HFFc6 (cell line): ENCODE data around the gene ITLN2. TPM values are rescaled to one million over a fixed set of nuclear protein-coding genes. Genes with fewer than 3 reads are reported as not detected.
"Not testable (repeated sequence)": the region's sequence is repeated elsewhere in the genome, so short reads cannot be mapped to it uniquely, and the experiment has no call there.

Experiments
- DNase-seq: peaks from one replicate; pipeline ENCODE4 v3.0.0-alpha.2; 2018
- H3K27ac Mint-ChIP-seq: 2 replicates; pipeline ENCODE4 v1.8.0; 2020; ENCODE audit warnings: mild to moderate bottlenecking, mixed read lengths
- H3K27me3 Mint-ChIP-seq: 2 replicates; pipeline ENCODE4 v1.8.0; 2021; ENCODE audit warnings: mild to moderate bottlenecking, moderate library complexity, mixed read lengths; ENCODE audit not compliant: insufficient read depth
- H3K36me3 Mint-ChIP-seq: 2 replicates; pipeline ENCODE4 v1.8.0; 2021; ENCODE audit warnings: low read depth, mixed read lengths
- H3K4me1 Mint-ChIP-seq: 2 replicates; pipeline ENCODE4 v1.8.0; 2020; ENCODE audit warnings: low read depth, mixed read lengths
- H3K4me3 Mint-ChIP-seq: 2 replicates; pipeline ENCODE4 v1.8.0; 2020; ENCODE audit warnings: mild to moderate bottlenecking, moderate library complexity, mixed read lengths
- H3K9me3 Mint-ChIP-seq: 2 replicates; pipeline ENCODE4 v1.8.0; 2020; ENCODE audit warnings: mild to moderate bottlenecking, mixed read lengths
- CTCF ChIP-seq: fragments of 200-600 bp; sonication (generic); IDR thresholded peaks from 2 replicates; pipeline ENCODE4 v1.5.0; 2021; ENCODE audit warnings: antibody characterized with exemption, mild to moderate bottlenecking
- total RNA-seq, 6 experiments: library from RNA; stranded (reverse); fragmentation: NEBNext Ultra II Directional; extraction: Animal tissue kit (Norgen Biotek cat#: 25700); gene quantifications; 2 replicates in 1 of 6; 3 replicates in 5 of 6; pipeline ENCODE4 v1.2.3, GENCODE V29; 2021

The ITLN2 gene
- total RNA-seq, 6 experiments from 2014 or later = not detected

GRCh38 chr1:160907976-160908375 is 46.6 kb downstream of the ITLN2 start:
- Mint-ChIP-seq H3K4me3 (no peak overlapping the region), H3K9me3 (no peaks in the 10 kb centered on the region), H3K36me3 (no peaks in the 10 kb centered on the region), H3K4me1 (no peaks in the 10 kb centered on the region), H3K27me3 (peaks cover 11% of the 10 kb centered on the region), H3K27ac (no peak overlapping the region)
- no peak for DNase-seq
- no peak for TF ChIP-seq CTCF

- TF ChIP-seq CTCF = no peak
- DNase-seq = no peak
- H3K9me3 Mint-ChIP-seq = no peaks in the 10 kb centered on the region
- H3K4me3 Mint-ChIP-seq = no peak overlapping the region
- H3K27me3 Mint-ChIP-seq = peaks cover 15% of the 10 kb centered on the region
- H3K27ac Mint-ChIP-seq = no peak overlapping the region
- no peaks in the 10 kb centered on the region for H3K36me3 Mint-ChIP-seq
- H3K4me1 Mint-ChIP-seq = no peaks in the 10 kb centered on the region
Measured at GRCh38 chr1:160905617-160905989, 49.0 kb downstream of the ITLN2 start.

- no peak for TF ChIP-seq CTCF
- H3K27me3 Mint-ChIP-seq = peaks cover 15% of the 10 kb centered on the region
Measured at GRCh38 chr1:160904783-160905616, 49.6 kb downstream of the ITLN2 start.

GRCh38 chr1:160902251-160902650 is 52.4 kb downstream of the ITLN2 start:
- not testable (repeated sequence) for H3K9me3 Mint-ChIP-seq, H3K36me3 Mint-ChIP-seq, DNase-seq, H3K27ac Mint-ChIP-seq, H3K4me1 Mint-ChIP-seq, H3K4me3 Mint-ChIP-seq
- H3K27me3 Mint-ChIP-seq = peaks cover 12% of the 10 kb centered on the region

More at GRCh38 chr1:160904783-160905616, 49.6 kb downstream of the ITLN2 start:
- Mint-ChIP-seq H3K27ac (no peak overlapping the region), H3K4me3 (no peak overlapping the region), H3K4me1 (no peaks in the 10 kb centered on the region), H3K9me3 (no peaks in the 10 kb centered on the region), H3K36me3 (no peaks in the 10 kb centered on the region)
- no peak for DNase-seq

GRCh38 chr1:160901768-160902167 is 52.8 kb downstream of the ITLN2 start:
- H3K4me3 Mint-ChIP-seq = no peak overlapping the region
- H3K27me3 Mint-ChIP-seq = peaks cover 9% of the 10 kb centered on the region
- no peaks in the 10 kb centered on the region for H3K9me3 Mint-ChIP-seq
- no peak for DNase-seq
- H3K4me1 Mint-ChIP-seq = no peaks in the 10 kb centered on the region
- no peak for TF ChIP-seq CTCF
- H3K27ac Mint-ChIP-seq = no peak overlapping the region
- H3K36me3 Mint-ChIP-seq = no peaks in the 10 kb centered on the region

GRCh38 chr1:160900683-160901082 is 53.9 kb downstream of the ITLN2 start:
- H3K27me3 Mint-ChIP-seq, H3K9me3 Mint-ChIP-seq, DNase-seq, H3K36me3 Mint-ChIP-seq, H3K4me1 Mint-ChIP-seq, H3K27ac Mint-ChIP-seq, H3K4me3 Mint-ChIP-seq: not testable (repeated sequence)

Other genes starting within 250 kb of the ITLN2 start
- gene CD48, start 243.0 kb downstream of the ITLN2 start, total RNA-seq = not detected
- not detected for gene SLAMF7, start 215.6 kb downstream of the ITLN2 start, total RNA-seq
- gene LY9, start 158.6 kb downstream of the ITLN2 start, total RNA-seq = not detected
- not detected for gene CD244, start 91.9 kb downstream of the ITLN2 start, total RNA-seq
- gene ITLN1, start 69.6 kb downstream of the ITLN2 start, total RNA-seq = not detected
- gene F11R, start 66.3 kb upstream of the ITLN2 start, total RNA-seq = under 1 TPM in 4 of 6 experiments, not detected in 2; 0.05 to 0.38 (median 0.14) TPM
- gene TSTD1, start 84.2 kb upstream of the ITLN2 start, total RNA-seq = not detected
- 10 to 100 TPM; 31.2 to 38.0 (median 33.4) TPM for gene USF1, start 91.2 kb upstream of the ITLN2 start, total RNA-seq
- not detected for gene ARHGAP30, start 115.1 kb upstream of the ITLN2 start, total RNA-seq
- under 1 TPM in 2 of 6 experiments, not detected in 4; 0.09 to 0.14 TPM for gene NECTIN4, start 134.7 kb upstream of the ITLN2 start, total RNA-seq
- 1 to 10 TPM; 1.3 to 2.7 (median 2.1) TPM for gene KLHDC9, start 143.6 kb upstream of the ITLN2 start, total RNA-seq
- gene PFDN2, start 163.2 kb upstream of the ITLN2 start, total RNA-seq = 100 to 1,000 TPM in 2 of 6 experiments, 10 to 100 TPM in 4; 77.4 to 114 (median 92.8) TPM
- 10 to 100 TPM; 26.2 to 35.1 (median 32.5) TPM for gene NIT1, start 163.3 kb upstream of the ITLN2 start, total RNA-seq
- gene DEDD, start 177.9 kb upstream of the ITLN2 start, total RNA-seq = 10 to 100 TPM; 29.8 to 39.2 (median 36.0) TPM
- gene UFC1, start 199.2 kb upstream of the ITLN2 start, total RNA-seq = 10 to 100 TPM; 83.8 to 92.6 (median 85.1) TPM
- 10 to 100 TPM; 16.6 to 18.9 (median 17.2) TPM for gene USP21, start 204.7 kb upstream of the ITLN2 start, total RNA-seq
- 10 to 100 TPM; 11.8 to 15.2 (median 13.5) TPM for gene PPOX, start 211.6 kb upstream of the ITLN2 start, total RNA-seq
- gene B4GALT3, start 222.7 kb upstream of the ITLN2 start, total RNA-seq = 10 to 100 TPM; 31.0 to 38.2 (median 35.4) TPM
- 1 to 10 TPM; 3.4 to 8.3 (median 6.5) TPM for gene ADAMTS4, start 244.2 kb upstream of the ITLN2 start, total RNA-seq
- gene NDUFS2, start 247.6 kb upstream of the ITLN2 start, total RNA-seq = 10 to 100 TPM; 81.5 to 90.8 (median 85.8) TPM